Mesenchymal stem cell (in vitro differentiated cells and primary cell): ENCODE measurements around the gene CACNA1C.

Source experiments
- DNase-seq: peaks from one replicate; pipeline ENCODE4 v3.0.0-alpha.2; 2013
- H2AFZ ChIP-seq: one replicate; pipeline ENCODE4 v1.6.1; 2013; ENCODE audit warnings: low read depth, mild to moderate bottlenecking, control low read depth, inconsistent platforms, low read length, moderate library complexity
- H2AK5ac ChIP-seq: 2 replicates; pipeline ENCODE4 v1.6.1; 2013; ENCODE audit warnings: low read length, moderate library complexity, mild to moderate bottlenecking, inconsistent platforms; ENCODE audit not compliant: severe bottlenecking
- H2BK120ac ChIP-seq: one replicate; pipeline ENCODE4 v1.6.1; 2013; ENCODE audit warnings: low read depth, mild to moderate bottlenecking, inconsistent platforms, low read length, moderate library complexity
- H2BK12ac ChIP-seq, 2 experiments: one replicate each; pipeline ENCODE4 v1.6.1; 2013; ENCODE audit warnings: inconsistent platforms in 2 of 2, low read length in 2 of 2, mild to moderate bottlenecking in 2 of 2, moderate library complexity in 2 of 2, control low read depth in 1 of 2
- H2BK15ac ChIP-seq: one replicate; pipeline ENCODE4 v1.6.1; 2013; ENCODE audit warnings: mild to moderate bottlenecking, low read depth, inconsistent platforms; ENCODE audit not compliant: poor library complexity, severe bottlenecking
- H2BK5ac ChIP-seq: 2 replicates; pipeline ENCODE4 v1.6.1; 2013; ENCODE audit warnings: low read depth, mild to moderate bottlenecking, low read length, control low read depth, inconsistent platforms; ENCODE audit not compliant: poor library complexity, severe bottlenecking
- H3K14ac ChIP-seq, 2 experiments: one replicate each; pipeline ENCODE4 v1.6.1; 2013; ENCODE audit warnings: inconsistent platforms in 2 of 2, low read length in 2 of 2, control low read depth in 1 of 2, mild to moderate bottlenecking in 1 of 2, moderate library complexity in 1 of 2
- H3K18ac ChIP-seq, 2 experiments: one replicate each; pipeline ENCODE4 v1.6.1; 2013; ENCODE audit warnings: inconsistent platforms in 2 of 2, low read length in 2 of 2, control low read depth in 1 of 2, low read depth in 1 of 2, mild to moderate bottlenecking in 1 of 2
- H3K23ac ChIP-seq, 2 experiments: one replicate each; pipeline ENCODE4 v1.6.1; 2013; ENCODE audit warnings: inconsistent platforms in 2 of 2, low read length in 2 of 2, mild to moderate bottlenecking in 2 of 2, moderate library complexity in 2 of 2, control low read depth in 1 of 2
- H3K27ac ChIP-seq: 2 replicates; pipeline ENCODE4 v1.5.1; 2013; ENCODE audit warnings: mild to moderate bottlenecking, moderate library complexity, low read length, control low read depth, inconsistent platforms; ENCODE audit not compliant: poor library complexity, severe bottlenecking
- H3K27me3 ChIP-seq, 2 experiments: 2 replicates each; pipeline versions ENCODE4 v1.6.1 to v1.7.0; 2013; ENCODE audit warnings: low read length in 2 of 2, mild to moderate bottlenecking in 2 of 2, moderate library complexity in 2 of 2, control low read depth in 1 of 2, inconsistent platforms in 1 of 2; ENCODE audit not compliant: control insufficient read depth in 1 of 2, insufficient read depth in 1 of 2
- H3K36me3 ChIP-seq, 2 experiments: 2 replicates each; pipeline versions ENCODE4 v1.6.1 to v1.7.0; 2013; ENCODE audit warnings: low read length in 2 of 2, control low read depth in 1 of 2, inconsistent platforms in 1 of 2, low read depth in 1 of 2, mild to moderate bottlenecking in 1 of 2; ENCODE audit not compliant: insufficient read depth in 2 of 2, control insufficient read depth in 1 of 2
- H3K4ac ChIP-seq, 2 experiments: one replicate each; pipeline ENCODE4 v1.6.1; 2013; ENCODE audit warnings: inconsistent platforms in 2 of 2, low read length in 2 of 2, mild to moderate bottlenecking in 2 of 2, moderate library complexity in 2 of 2, control low read depth in 1 of 2, low read depth in 1 of 2
- H3K4me1 ChIP-seq: 2 replicates; pipeline ENCODE4 v1.6.1; 2013; ENCODE audit warnings: low read depth, low read length, control low read depth; ENCODE audit not compliant: control insufficient read depth, insufficient read depth
- H3K4me2 ChIP-seq: 2 replicates; pipeline ENCODE4 v1.6.1; 2013; ENCODE audit warnings: low read length, mild to moderate bottlenecking, inconsistent platforms; ENCODE audit not compliant: poor library complexity, severe bottlenecking
- H3K4me3 ChIP-seq, 2 experiments: 2 replicates each; pipeline versions ENCODE4 v1.5.1 to v1.7.0; 2013; ENCODE audit warnings: low read length in 2 of 2, mild to moderate bottlenecking in 2 of 2, control low read depth in 1 of 2, low read depth in 1 of 2; ENCODE audit not compliant: insufficient read depth in 1 of 2
- H3K79me1 ChIP-seq: replicated peaks from 2 replicates; pipeline ENCODE4 v1.6.1; 2013; ENCODE audit warnings: mild to moderate bottlenecking, control low read depth, low read length, inconsistent platforms; ENCODE audit not compliant: poor library complexity, severe bottlenecking
- H3K9ac ChIP-seq: 2 replicates; pipeline ENCODE4 v1.7.0; 2013; ENCODE audit warnings: mild to moderate bottlenecking, low read length, moderate library complexity
- H3K9me3 ChIP-seq: 2 replicates; pipeline ENCODE4 v1.7.0; 2013; ENCODE audit warnings: mild to moderate bottlenecking, low read length; ENCODE audit not compliant: control insufficient read depth
- H4K8ac ChIP-seq: one replicate; pipeline ENCODE4 v1.6.1; 2013; ENCODE audit warnings: inconsistent platforms, mild to moderate bottlenecking, low read length, moderate library complexity
- H4K91ac ChIP-seq: one replicate; pipeline ENCODE4 v1.6.1; 2013; ENCODE audit warnings: mild to moderate bottlenecking, low read length, inconsistent platforms
- WGBS: methylation state at CpG from one replicate; pipeline ENCODE4 v1.1.7; 2013; ENCODE audit warnings: mixed read lengths; 5-methylcytosine and 5-hydroxymethylcytosine counted together

Gene CACNA1C

GRCh38 chr12:2295941-2296461 lies 243.2 kb downstream of the CACNA1C start:
- Histone ChIP-seq H3K27me3 (no peaks in the 10 kb centered on the region), H2AK5ac (no peak overlapping the region), H2BK120ac (no peak overlapping the region), H2BK12ac (no peak overlapping the region), H4K8ac (no peak overlapping the region), H3K4me1 (peaks cover 13% of the 10 kb centered on the region), H3K14ac (no peak overlapping the region), H3K23ac (no peak overlapping the region), H3K4me2 (no peak overlapping the region), H2AFZ (no peak overlapping the region), H3K4ac (no peak overlapping the region), H4K91ac (no peak overlapping the region), H3K79me1 (no peaks in the 10 kb centered on the region), H3K36me3 (no peaks in the 10 kb centered on the region), H2BK5ac (no peak overlapping the region), H2BK15ac (no peak overlapping the region), H3K9ac (no peak overlapping the region), H3K9me3 (no peaks in the 10 kb centered on the region), H3K27ac (no peak overlapping the region), H3K18ac (no peak overlapping the region), H3K4me3 (no peak overlapping the region)
- DNase-seq, result peak; percentile 70
- WGBS, result 10% methylated on average over 3 of the region's 3 CpGs

GRCh38 chr12:2297004-2297403 lies 244.2 kb downstream of the CACNA1C start:
- Histone ChIP-seq H3K4me1 (peaks cover 18% of the 10 kb centered on the region), H3K27me3 (no peaks in the 10 kb centered on the region), H3K9ac (no peak overlapping the region), H2AFZ (no peak overlapping the region), H2BK12ac (peak overlapping the region in 1 of 2 experiments; percentile 28), H3K4ac (no peak overlapping the region), H2BK15ac (no peak overlapping the region), H3K23ac (no peak overlapping the region), H3K79me1 (no peaks in the 10 kb centered on the region), H4K8ac (no peak overlapping the region), H2BK120ac (no peak overlapping the region), H3K36me3 (no peaks in the 10 kb centered on the region), H3K14ac (no peak overlapping the region), H2BK5ac (no peak overlapping the region), H3K9me3 (no peaks in the 10 kb centered on the region), H3K18ac (no peak overlapping the region), H3K4me3 (no peak overlapping the region), H2AK5ac (no peak overlapping the region), H4K91ac (no peak overlapping the region), H3K27ac (no peak overlapping the region), H3K4me2 (no peak overlapping the region)
- 54% methylated on average over 6 of the region's 6 CpGs for WGBS
- no peak for DNase-seq

- Histone ChIP-seq H4K8ac (no peak overlapping the region), H4K91ac (no peak overlapping the region), H2BK120ac (no peak overlapping the region), H3K4ac (no peak overlapping the region), H2BK12ac (no peak overlapping the region), H3K4me2 (no peak overlapping the region), H3K27ac (no peak overlapping the region), H3K4me1 (peaks cover 22% of the 10 kb centered on the region), H3K23ac (no peak overlapping the region), H2BK15ac (no peak overlapping the region), H3K79me1 (no peaks in the 10 kb centered on the region), H2AFZ (no peak overlapping the region), H3K14ac (no peak overlapping the region), H3K4me3 (no peak overlapping the region), H3K36me3 (no peaks in the 10 kb centered on the region), H3K27me3 (no peaks in the 10 kb centered on the region), H3K9me3 (no peaks in the 10 kb centered on the region), H3K18ac (no peak overlapping the region), H2BK5ac (no peak overlapping the region), H2AK5ac (no peak overlapping the region), H3K9ac (no peak overlapping the region)
- WGBS, result 93% methylated on average over 1 of the region's 4 CpGs
- no peak for DNase-seq
Measured at GRCh38 chr12:2297658-2298057, 244.9 kb downstream of the CACNA1C start.

GRCh38 chr12:2298556-2299200 lies 245.9 kb downstream of the CACNA1C start:
- Histone ChIP-seq H3K4ac (no peak overlapping the region), H2BK5ac (no peak overlapping the region), H2BK120ac (no peak overlapping the region), H3K36me3 (no peaks in the 10 kb centered on the region), H3K14ac (no peak overlapping the region), H3K9me3 (no peaks in the 10 kb centered on the region), H3K18ac (no peak overlapping the region), H3K4me1 (peaks cover 22% of the 10 kb centered on the region), H3K27me3 (peaks cover 0 to 10% of the 10 kb centered on the region in 2 experiments), H2BK15ac (no peak overlapping the region), H3K9ac (no peak overlapping the region), H2AK5ac (no peak overlapping the region), H2AFZ (no peak overlapping the region), H2BK12ac (no peak overlapping the region), H3K27ac (no peak overlapping the region), H3K4me2 (no peak overlapping the region), H3K4me3 (no peak overlapping the region), H3K79me1 (no peaks in the 10 kb centered on the region), H4K91ac (no peak overlapping the region), H3K23ac (no peak overlapping the region), H4K8ac (no peak overlapping the region)
- DNase-seq, result no peak
- WGBS, result 83% methylated on average over 12 of the region's 12 CpGs
